ENCODE results near the gene EGFLAM.

The EGFLAM gene

DNA sequence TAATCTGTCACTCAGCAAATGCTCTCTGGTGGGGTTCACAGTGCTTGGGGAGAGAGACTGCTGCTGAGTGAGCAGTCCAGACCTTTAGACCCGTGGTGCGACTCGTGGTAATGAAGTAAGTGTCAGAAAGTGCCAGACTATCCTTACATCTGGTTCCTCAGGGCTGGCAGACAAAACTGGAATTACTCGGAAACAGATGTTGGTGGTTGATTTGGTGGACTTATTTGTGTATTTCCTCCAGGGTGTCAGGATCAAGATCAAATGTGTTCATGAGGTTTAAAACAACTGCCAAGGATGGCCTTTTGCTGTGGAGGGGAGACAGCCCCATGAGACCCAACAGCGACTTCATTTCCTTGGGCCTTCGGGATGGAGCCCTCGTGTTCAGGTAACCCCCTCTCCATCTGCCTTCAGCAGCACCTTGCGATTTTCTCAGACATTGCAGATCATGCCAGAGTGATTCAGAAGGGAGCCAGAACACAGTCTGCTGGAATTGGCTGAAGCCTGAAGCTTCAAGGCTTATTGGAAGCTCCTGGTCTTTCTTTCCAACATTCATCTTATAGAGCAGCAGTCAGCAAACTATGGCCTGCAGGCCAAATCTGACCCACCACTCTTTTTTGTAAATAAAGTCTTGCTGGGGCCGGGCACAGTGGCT lies 192.8 kb downstream of the EGFLAM start:
- no peak for DNase-seq

- DNase-seq = no peak
Measured at GRCh38 chr5:38452201-38452600, 193.8 kb downstream of the EGFLAM start.

GRCh38 chr5:38453506-38453905 lies 195.1 kb downstream of the EGFLAM start:
- DNase-seq = no peak

DNA sequence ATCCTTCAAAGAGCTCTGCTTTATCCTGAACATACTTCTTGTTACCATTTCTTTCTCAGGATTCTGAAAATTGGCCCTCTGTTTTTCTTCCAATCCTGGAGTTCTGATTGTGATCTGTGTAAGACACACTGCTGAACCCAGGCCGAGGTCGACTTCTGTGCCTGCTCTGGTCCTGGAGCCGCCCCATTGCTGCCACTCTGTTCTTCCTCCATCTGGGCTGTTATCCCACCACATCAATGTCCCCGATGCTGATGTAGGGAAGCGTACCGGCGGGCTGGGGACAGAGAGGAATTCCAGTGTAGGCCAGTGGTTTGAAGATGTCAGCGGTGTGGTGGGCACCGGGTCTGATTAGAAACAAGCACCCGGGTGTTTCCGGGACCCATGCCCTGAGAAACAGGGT lies 195.6 kb downstream of the EGFLAM start:
- DNase-seq = no peak

DNA sequence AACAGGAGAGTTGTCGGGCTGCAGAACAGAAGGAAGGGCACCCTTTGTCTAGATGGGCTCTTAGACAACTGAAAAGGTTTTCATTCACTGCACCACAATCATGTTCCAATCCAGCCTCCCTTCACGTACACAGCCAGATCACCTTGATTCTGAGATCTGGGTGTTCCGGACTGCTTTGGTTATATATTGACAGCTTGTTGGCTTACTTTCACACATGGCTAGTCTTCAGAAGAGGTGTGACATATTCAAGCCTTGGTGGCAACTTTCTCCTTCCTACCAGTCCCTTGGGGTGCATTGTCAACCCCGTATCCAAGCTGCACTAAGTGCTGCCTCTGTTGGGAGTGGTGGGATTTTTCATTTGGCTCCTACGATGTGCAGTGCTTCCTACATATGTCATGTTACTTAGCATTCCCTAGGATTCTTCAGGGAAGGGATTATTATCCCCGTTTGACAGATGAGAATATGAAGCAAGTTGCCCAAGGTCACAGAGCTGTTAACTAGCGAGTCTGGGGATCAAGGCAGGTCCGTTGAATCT lies 197.5 kb downstream of the EGFLAM start:
- no peak for DNase-seq

GRCh38 chr5:38456657-38457399 lies 198.5 kb downstream of the EGFLAM start:
- DNase-seq = no peak

GRCh38 chr5:38458174-38458573 lies 199.8 kb downstream of the EGFLAM start:
- DNase-seq = no peak

- peak; percentile 49 for DNase-seq
Measured at GRCh38 chr5:38462976-38463633, 204.7 kb downstream of the EGFLAM start.

- DNase-seq = peak; percentile 94
Measured at GRCh38 chr5:38463634-38464521, 205.5 kb downstream of the EGFLAM start.

GRCh38 chr5:38465061-38465460 lies 206.7 kb downstream of the EGFLAM start:
- DNase-seq = no peak

- no peak for DNase-seq
Measured at GRCh38 chr5:38465702-38466423, 207.5 kb downstream of the EGFLAM start.

DNA sequence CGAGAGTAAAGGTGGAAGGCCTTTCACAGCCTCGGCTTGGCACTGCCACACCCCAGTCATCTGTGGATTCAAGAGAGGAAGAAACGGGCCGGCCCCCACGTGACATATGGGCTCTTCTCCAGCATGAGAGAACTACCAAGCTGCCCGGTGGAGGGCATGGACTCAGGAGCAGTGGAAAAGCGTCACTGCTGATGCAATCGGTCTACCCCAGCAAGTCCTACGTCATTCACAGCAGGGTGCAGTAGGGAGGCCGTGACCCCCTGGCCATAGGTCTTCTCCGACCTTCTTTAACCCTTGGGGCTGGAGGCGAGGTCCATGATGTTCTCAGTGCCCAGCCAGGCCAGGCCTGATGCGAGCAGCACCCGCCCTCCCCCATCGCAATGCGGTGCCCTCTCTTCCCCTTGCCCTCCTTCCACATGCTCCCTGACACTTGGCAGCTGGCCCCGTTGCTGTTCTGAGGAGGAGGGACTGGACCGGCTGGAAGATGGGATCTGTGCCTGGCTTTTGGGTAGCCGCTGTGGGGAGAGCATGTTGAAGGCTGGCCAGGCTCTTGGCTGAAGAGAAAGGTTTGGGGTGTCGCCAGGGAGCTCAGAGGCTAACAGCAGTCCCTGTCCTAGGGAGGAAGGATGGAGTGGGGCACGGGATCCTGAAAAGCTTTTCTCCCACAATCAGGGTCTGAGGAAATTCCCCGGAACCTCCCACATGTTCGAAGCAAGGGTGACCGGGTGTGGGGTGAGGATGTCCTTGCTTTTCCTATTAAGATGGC lies 208.2 kb downstream of the EGFLAM start:
- no peak for DNase-seq

GRCh38 chr5:38467353-38468040 lies 209.1 kb downstream of the EGFLAM start:
- DNase-seq = peak; percentile 55

- peak; percentile 96 for DNase-seq
Measured at GRCh38 chr5:38468202-38468673, 209.9 kb downstream of the EGFLAM start.

DNA sequence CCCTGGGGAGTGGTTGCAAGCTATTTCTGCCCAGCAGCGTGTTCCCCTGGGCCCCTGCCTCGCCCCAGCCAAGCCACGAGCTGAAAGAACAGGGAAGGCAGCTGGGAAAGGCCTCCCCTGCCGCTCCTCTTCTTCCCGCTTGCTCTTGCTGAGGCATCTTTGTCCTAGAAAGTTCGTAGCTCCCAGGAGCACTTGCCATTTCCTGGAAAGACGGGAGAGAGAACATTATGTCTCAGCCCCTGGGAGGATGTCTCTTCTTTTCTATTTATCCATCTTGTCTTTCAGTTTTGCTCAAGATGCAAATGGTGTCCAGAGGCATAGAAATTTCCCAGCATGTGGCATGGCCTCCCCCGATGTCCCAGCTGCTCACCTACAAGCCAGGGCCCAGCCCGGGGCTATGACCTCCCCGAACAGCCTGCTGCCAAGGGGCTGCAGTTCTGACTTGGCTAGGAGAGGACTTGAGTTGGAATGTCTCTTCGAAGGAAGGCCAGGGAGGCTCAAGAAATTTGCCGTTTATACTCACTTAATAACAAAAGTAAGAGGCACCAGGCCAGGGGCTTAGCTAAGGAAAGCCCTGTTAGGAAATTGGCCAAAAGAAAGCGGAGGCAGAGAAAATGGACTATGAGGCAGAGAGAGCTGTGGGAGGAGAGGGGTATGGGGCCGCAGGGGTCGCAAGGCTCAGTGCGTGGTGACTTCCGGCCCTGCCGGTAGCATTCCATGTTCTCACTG lies 210.8 kb downstream of the EGFLAM start:
- DNase-seq = no peak

- no peak for DNase-seq
Measured at GRCh38 chr5:38469707-38470267, 211.4 kb downstream of the EGFLAM start.

- DNase-seq = no peak
Measured at GRCh38 chr5:38471709-38472108, 213.3 kb downstream of the EGFLAM start.

DNA sequence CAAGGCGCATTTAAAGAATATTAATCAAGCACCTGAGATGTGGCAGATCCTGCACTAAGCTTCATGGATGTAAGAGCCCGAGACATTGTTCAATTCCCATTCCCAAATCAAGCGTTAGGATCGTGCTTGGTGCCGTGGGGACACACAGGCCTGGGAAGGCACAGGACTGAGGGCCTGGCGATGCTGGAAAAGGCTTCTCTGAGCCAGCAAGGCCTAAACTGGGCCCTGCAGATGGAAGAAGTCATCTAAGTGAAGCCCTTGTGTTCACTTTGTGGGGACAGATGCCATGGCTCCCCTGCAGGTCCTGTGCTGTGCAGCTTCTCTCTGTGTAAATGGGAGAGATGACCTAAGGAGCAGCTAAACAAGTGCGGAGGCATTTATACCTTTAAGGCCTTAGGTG lies 214.2 kb downstream of the EGFLAM start:
- DNase-seq = no peak

GRCh38 chr5:38473008-38473407 lies 214.6 kb downstream of the EGFLAM start:
- DNase-seq = no peak

All from EL (cell line).